Activated T-cell treated with anti-CD3 and anti-CD28 coated beads, Interleukin-2, amount 50 U/mL, for 72 hours (primary cell): ENCODE measurements around the gene GPR15LG. TPM values are rescaled to one million over a fixed set of nuclear protein-coding genes. Genes with fewer than 3 reads are reported as not detected.
"Not testable (repeated sequence)": the region's sequence is repeated elsewhere in the genome, so short reads cannot be mapped to it uniquely, and the experiment has no call there.

ENCODE experiments used
- ATAC-seq, 2 donors: fragments of 150-1000 bp; cut with Tn5 transposase; replicated peaks in 1 of 2; 2 replicates each; pipeline ENCODE4 v1.10.0; 2021; ENCODE audit warnings: moderate library complexity in 2 of 2, mild to moderate bottlenecking in 1 of 2
- DNase-seq, 2 donors: peaks; one replicate each; pipeline ENCODE4 v3.0.0; 2021 to 2022; ENCODE audit warnings: mixed read lengths in 1 of 2
- H3K27ac Mint-ChIP-seq: one replicate; pipeline ENCODE4 v1.8.0; 2022; ENCODE audit warnings: mild to moderate bottlenecking, moderate library complexity, mixed read lengths
- H3K27me3 Mint-ChIP-seq: one replicate; pipeline ENCODE4 v1.8.0; 2022; ENCODE audit warnings: low read depth, mixed read lengths
- H3K36me3 Mint-ChIP-seq, 2 donors: one replicate each; pipeline ENCODE4 v1.8.0; 2022; ENCODE audit warnings: mixed read lengths in 2 of 2, mild to moderate bottlenecking in 1 of 2; ENCODE audit not compliant: insufficient read depth in 2 of 2
- H3K4me1 Mint-ChIP-seq: one replicate; pipeline ENCODE4 v1.8.0; 2022; ENCODE audit warnings: low read depth, mixed read lengths
- H3K4me3 Mint-ChIP-seq, 2 donors: one replicate each; pipeline ENCODE4 v1.8.0; 2022; ENCODE audit warnings: mild to moderate bottlenecking in 2 of 2, mixed read lengths in 2 of 2, moderate library complexity in 2 of 2
- H3K9me3 Mint-ChIP-seq, 2 donors: one replicate each; pipeline ENCODE4 v1.8.0; 2022; ENCODE audit warnings: mixed read lengths in 2 of 2
- total RNA-seq, 2 donors: library from RNA; stranded (reverse); gene quantifications; one replicate each; pipeline ENCODE4 v1.2.3, GENCODE V29; 2022

Gene GPR15LG
- total RNA-seq, 2 donors from 2014 or later = not detected

DNA sequence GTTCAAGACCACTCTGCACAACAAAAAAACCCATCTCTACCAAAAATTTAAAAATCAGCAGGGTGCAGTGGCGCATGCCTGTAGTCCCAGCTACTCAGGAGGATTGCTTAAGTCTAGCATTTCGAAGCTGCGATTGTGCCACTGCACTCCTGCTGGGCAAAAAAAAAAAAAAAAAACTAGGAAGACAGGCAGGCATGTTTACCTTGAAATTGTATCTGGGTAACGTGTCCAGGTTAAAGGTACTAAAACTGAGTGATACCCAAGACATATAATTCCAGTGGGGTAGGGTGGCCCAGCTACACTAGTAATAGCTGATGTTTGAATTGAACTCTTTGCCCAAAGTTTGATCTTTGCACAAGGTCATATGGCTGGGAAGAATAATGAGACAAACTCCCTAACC, 18.1 kb upstream of the GPR15LG start:
- peaks cover 5 to 27% of the 10 kb centered on the region in 2 donors for H3K36me3 Mint-ChIP-seq
- H3K27ac Mint-ChIP-seq = no peak overlapping the region
- DNase-seq (no peak), ATAC-seq (no peak)
- H3K27me3 Mint-ChIP-seq = no peaks in the 10 kb centered on the region
- H3K4me3 Mint-ChIP-seq = no peak overlapping the region
- peaks cover 33% of the 10 kb centered on the region for H3K4me1 Mint-ChIP-seq
- H3K9me3 Mint-ChIP-seq = no peaks in the 10 kb centered on the region

GRCh38 chr10:84156009-84156408, 17.6 kb upstream of the GPR15LG start:
- Mint-ChIP-seq H3K9me3 (no peaks in the 10 kb centered on the region), H3K4me1 (peaks cover 33% of the 10 kb centered on the region), H3K27ac (no peak overlapping the region), H3K36me3 (peaks cover 1 to 23% of the 10 kb centered on the region in 2 donors), H3K4me3 (no peak overlapping the region), H3K27me3 (no peaks in the 10 kb centered on the region)
- no peak for DNase-seq
- ATAC-seq = no peak

DNA sequence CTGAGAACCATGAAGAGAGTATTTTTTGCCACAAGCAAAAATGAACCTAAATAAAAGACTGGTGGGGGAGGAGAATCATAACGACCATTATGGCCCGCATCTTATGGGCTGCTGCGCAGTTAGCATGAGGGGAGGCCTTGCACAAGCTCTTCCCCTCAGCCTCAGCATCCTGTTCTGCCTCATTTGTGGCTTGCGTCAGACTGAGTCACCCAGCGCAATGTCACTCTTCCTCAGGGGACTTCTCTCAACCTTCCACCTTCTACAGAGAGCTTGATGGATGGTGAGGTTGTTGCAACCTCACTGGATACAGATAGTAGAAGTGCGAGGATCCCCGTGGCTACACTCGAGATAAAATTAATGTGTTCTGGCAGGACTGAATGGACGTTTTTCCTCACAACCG, 16.8 kb upstream of the GPR15LG start:
- DNase-seq = peak; percentile 58 to 62
- no peak overlapping the region for H3K27ac Mint-ChIP-seq

GRCh38 chr10:84158061-84158460, 15.5 kb upstream of the GPR15LG start:
- Mint-ChIP-seq H3K4me3 (no peak overlapping the region), H3K4me1 (peaks cover 22% of the 10 kb centered on the region), H3K27me3 (no peaks in the 10 kb centered on the region), H3K27ac (no peak overlapping the region), H3K36me3 (peaks cover 0 to 14% of the 10 kb centered on the region in 2 donors), H3K9me3 (no peaks in the 10 kb centered on the region)
- DNase-seq (no peak), ATAC-seq (no peak)

More for the DNA sequence above, 16.8 kb upstream of the GPR15LG start:
- ATAC-seq = peak; percentile 95 to 97
- Mint-ChIP-seq H3K36me3 (peaks cover 0 to 20% of the 10 kb centered on the region in 2 donors), H3K9me3 (no peaks in the 10 kb centered on the region), H3K4me1 (peaks cover 33% of the 10 kb centered on the region), H3K4me3 (no peak overlapping the region), H3K27me3 (no peaks in the 10 kb centered on the region)

- no peaks in the 10 kb centered on the region for H3K27me3 Mint-ChIP-seq
- peaks cover 17% of the 10 kb centered on the region for H3K4me1 Mint-ChIP-seq
- no peak overlapping the region for H3K4me3 Mint-ChIP-seq
- no peak overlapping the region for H3K27ac Mint-ChIP-seq
- no peaks in the 10 kb centered on the region for H3K9me3 Mint-ChIP-seq
- DNase-seq = no peak
- no peak for ATAC-seq
- peaks cover 0 to 12% of the 10 kb centered on the region in 2 donors for H3K36me3 Mint-ChIP-seq
These were observed 15.1 kb upstream of the GPR15LG start for GRCh38 chr10:84158550-84158949.

- Mint-ChIP-seq H3K9me3 (no peaks in the 10 kb centered on the region), H3K4me3 (no peak overlapping the region), H3K4me1 (peaks cover 17% of the 10 kb centered on the region), H3K27me3 (peaks cover 5% of the 10 kb centered on the region), H3K36me3 (peaks cover 0 to 11% of the 10 kb centered on the region in 2 donors), H3K27ac (no peak overlapping the region)
- no peak for DNase-seq
- ATAC-seq = no peak
These were observed 14.4 kb upstream of the GPR15LG start for GRCh38 chr10:84159076-84159685.

GRCh38 chr10:84160663-84161362, 12.8 kb upstream of the GPR15LG start:
- peaks cover 0 to under 1% of the 10 kb centered on the region in 2 donors for H3K36me3 Mint-ChIP-seq
- no peak for DNase-seq
- no peak overlapping the region for H3K4me3 Mint-ChIP-seq
- peaks cover 5% of the 10 kb centered on the region for H3K27me3 Mint-ChIP-seq
- H3K9me3 Mint-ChIP-seq = no peaks in the 10 kb centered on the region
- H3K4me1 Mint-ChIP-seq = peaks cover 10% of the 10 kb centered on the region
- no peak overlapping the region for H3K27ac Mint-ChIP-seq
- ATAC-seq = no peak

GRCh38 chr10:84163996-84164395, 9.6 kb upstream of the GPR15LG start:
- Mint-ChIP-seq H3K27me3 (peaks cover 5% of the 10 kb centered on the region), H3K4me3 (no peak overlapping the region), H3K9me3 (no peaks in the 10 kb centered on the region), H3K4me1 (no peaks in the 10 kb centered on the region), H3K36me3 (no peaks in the 10 kb centered on the region), H3K27ac (no peak overlapping the region)
- peak in 1 of 2 donors; percentile 9 for ATAC-seq
- DNase-seq = no peak

DNA sequence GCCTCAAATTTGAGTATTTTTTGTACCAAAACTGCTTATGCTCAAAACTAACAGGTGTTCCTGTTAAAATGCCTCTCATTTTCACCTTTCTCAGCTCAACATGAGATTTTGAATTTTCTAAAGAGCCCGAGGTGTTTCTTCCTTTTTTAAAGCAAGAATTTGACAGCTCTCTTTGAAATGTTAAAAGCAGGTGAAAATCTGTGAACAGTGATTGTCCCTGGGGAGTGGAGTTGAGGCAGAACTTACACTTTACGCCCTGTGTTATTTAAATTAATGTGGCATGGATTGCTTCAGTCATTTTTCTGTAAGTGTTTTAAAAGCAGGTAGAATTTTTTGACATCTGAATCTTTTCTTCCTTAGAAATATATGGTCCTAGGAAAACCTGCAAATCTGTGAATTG, 9.2 kb upstream of the GPR15LG start:
- Mint-ChIP-seq H3K27me3 (peaks cover 5% of the 10 kb centered on the region), H3K27ac (no peak overlapping the region), H3K36me3 (no peaks in the 10 kb centered on the region), H3K9me3 (no peaks in the 10 kb centered on the region), H3K4me3 (no peak overlapping the region), H3K4me1 (no peaks in the 10 kb centered on the region)
- ATAC-seq (no peak), DNase-seq (no peak)

GRCh38 chr10:84166620-84167288, 6.8 kb upstream of the GPR15LG start:
- H3K36me3 Mint-ChIP-seq = no peaks in the 10 kb centered on the region
- peak in 1 of 2 donors; percentile 27 for ATAC-seq
- H3K27ac Mint-ChIP-seq = no peak overlapping the region

GRCh38 chr10:84167289-84167653, 6.3 kb upstream of the GPR15LG start:
- H3K36me3 Mint-ChIP-seq, H3K9me3 Mint-ChIP-seq: not testable (repeated sequence)

More at GRCh38 chr10:84166620-84167288, 6.8 kb upstream of the GPR15LG start:
- Mint-ChIP-seq H3K9me3 (no peaks in the 10 kb centered on the region), H3K4me3 (no peak overlapping the region), H3K4me1 (no peaks in the 10 kb centered on the region), H3K27me3 (peaks cover 5% of the 10 kb centered on the region)
- DNase-seq = no peak

GRCh38 chr10:84168382-84168781, 5.2 kb upstream of the GPR15LG start:
- H3K9me3 Mint-ChIP-seq, H3K27ac Mint-ChIP-seq: not testable (repeated sequence)

More at GRCh38 chr10:84167289-84167653, 6.3 kb upstream of the GPR15LG start:
- not testable (repeated sequence) for H3K4me3 Mint-ChIP-seq, ATAC-seq, H3K4me1 Mint-ChIP-seq, H3K27ac Mint-ChIP-seq, DNase-seq, H3K27me3 Mint-ChIP-seq

DNA sequence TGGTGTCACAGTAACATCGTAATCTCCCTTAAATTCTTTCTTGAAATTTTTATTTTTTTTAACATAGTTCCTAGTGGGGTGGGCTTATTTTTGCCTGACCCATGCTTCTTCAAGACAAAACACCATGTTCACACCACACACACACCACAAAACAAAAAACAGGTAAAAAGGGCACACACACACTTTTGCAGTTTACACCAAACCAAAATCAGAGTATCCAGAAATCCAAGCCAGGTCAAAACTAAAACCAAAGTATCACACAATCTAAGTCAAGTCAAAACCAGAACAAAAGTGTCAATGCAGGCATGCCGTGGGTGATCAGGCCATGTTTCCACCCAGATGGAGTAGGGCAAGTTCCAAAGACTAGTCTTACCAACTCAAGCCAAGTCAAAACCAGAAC, 2.4 kb upstream of the GPR15LG start:
- ATAC-seq, H3K4me3 Mint-ChIP-seq, H3K9me3 Mint-ChIP-seq, DNase-seq, H3K4me1 Mint-ChIP-seq, H3K27me3 Mint-ChIP-seq, H3K36me3 Mint-ChIP-seq, H3K27ac Mint-ChIP-seq: not testable (repeated sequence)

More at GRCh38 chr10:84168382-84168781, 5.2 kb upstream of the GPR15LG start:
- H3K27me3 Mint-ChIP-seq, DNase-seq, H3K4me1 Mint-ChIP-seq, H3K36me3 Mint-ChIP-seq, H3K4me3 Mint-ChIP-seq, ATAC-seq: not testable (repeated sequence)
